Tibial nerve (tissue), 3 donors: Measurements from ENCODE around the gene RPS19.

Experiments used
- POLR2A ChIP-seq, 2 donors: fragments of 450-650 bp; IDR thresholded peaks; one replicate each; pipeline ENCODE4 v1.6.1; 2017; ENCODE audit warnings: antibody characterized with exemption in 2 of 2, mild to moderate bottlenecking in 2 of 2, moderate library complexity in 2 of 2
- TF ChIP-seq, protein P1 (sequence below), 5 experiments: fragments of 200-600 bp in 3 of 5; fragments of 450-650 bp in 2 of 5; sonication (generic) in 3 of 5; IDR thresholded peaks; one replicate each; pipeline ENCODE4 v1.5.1; 2016 to 2019; ENCODE audit warnings: antibody characterized with exemption in 5 of 5, mild to moderate bottlenecking in 3 of 5, moderate library complexity in 2 of 5

DNA sequence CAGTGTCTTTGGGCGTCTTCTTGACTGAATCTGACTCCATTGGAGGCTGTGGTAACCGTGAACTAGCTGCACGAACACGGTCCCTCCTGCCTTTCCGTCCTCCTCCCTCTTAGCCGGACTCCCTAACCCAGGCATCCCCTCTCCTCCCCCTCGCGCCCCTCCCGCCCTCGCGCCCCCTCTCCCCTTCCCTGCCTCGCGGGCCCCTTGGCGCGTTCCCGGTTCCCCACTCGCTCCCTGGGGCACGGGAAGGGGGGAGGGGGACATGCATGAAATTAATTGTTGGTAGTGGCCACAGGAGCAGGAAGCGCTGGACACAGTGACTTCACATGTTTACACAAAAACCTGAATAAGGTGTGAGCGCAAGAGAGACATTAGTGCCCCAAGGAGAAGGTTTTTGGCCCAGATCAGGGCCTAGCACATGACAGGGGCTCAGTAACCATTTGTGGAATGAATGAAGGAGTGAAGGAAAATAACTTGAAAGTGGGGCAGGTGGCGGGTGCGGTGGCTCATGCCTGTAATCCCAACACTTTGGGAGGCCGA is 14.9 kb upstream of the RPS19 start:
- TF ChIP-seq, protein P1, sequence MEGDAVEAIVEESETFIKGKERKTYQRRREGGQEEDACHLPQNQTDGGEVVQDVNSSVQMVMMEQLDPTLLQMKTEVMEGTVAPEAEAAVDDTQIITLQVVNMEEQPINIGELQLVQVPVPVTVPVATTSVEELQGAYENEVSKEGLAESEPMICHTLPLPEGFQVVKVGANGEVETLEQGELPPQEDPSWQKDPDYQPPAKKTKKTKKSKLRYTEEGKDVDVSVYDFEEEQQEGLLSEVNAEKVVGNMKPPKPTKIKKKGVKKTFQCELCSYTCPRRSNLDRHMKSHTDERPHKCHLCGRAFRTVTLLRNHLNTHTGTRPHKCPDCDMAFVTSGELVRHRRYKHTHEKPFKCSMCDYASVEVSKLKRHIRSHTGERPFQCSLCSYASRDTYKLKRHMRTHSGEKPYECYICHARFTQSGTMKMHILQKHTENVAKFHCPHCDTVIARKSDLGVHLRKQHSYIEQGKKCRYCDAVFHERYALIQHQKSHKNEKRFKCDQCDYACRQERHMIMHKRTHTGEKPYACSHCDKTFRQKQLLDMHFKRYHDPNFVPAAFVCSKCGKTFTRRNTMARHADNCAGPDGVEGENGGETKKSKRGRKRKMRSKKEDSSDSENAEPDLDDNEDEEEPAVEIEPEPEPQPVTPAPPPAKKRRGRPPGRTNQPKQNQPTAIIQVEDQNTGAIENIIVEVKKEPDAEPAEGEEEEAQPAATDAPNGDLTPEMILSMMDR (IDR thresholded peaks at IDR 0.05), result no peak
- no peak for TF ChIP-seq POLR2A (IDR thresholded peaks at IDR 0.05)
